HEK293T (cell line): Measurements from ENCODE around the gene MYLK4.

Experiments used
- FOXM1 ChIP-seq: fragments of 450-650 bp; IDR thresholded peaks from 2 replicates; pipeline ENCODE4 v1.6.1; 2017; ENCODE audit warnings: mild to moderate bottlenecking, borderline replicate concordance
- SUZ12 ChIP-seq: fragments of 450-650 bp; IDR thresholded peaks from 2 replicates; pipeline ENCODE4 v1.6.1; 2016; ENCODE audit warnings: mild to moderate bottlenecking

- TF ChIP-seq FOXM1, result no peak
- TF ChIP-seq SUZ12, result no peak
Measured at GRCh38 chr6:2617729-2618128, 133.0 kb downstream of the MYLK4 start.
